Motor neuron (in vitro differentiated cells): ENCODE data around the gene CYP8B1. TPM values are rescaled to one million over a fixed set of nuclear protein-coding genes. Genes with fewer than 3 reads are reported as not detected.

Experiments
- ATAC-seq, 8 experiments: fragments of 200-7000 bp; cut with Tn5 transposase; replicated peaks in 6 of 8; 2 replicates each; pipeline ENCODE4 v1.8.0; 2021; ENCODE audit warnings: mild to moderate bottlenecking in 8 of 8, moderate library complexity in 8 of 8
- H3K27ac ChIP-seq, 2 donors: fragments of 250-450 bp; sonication (Bioruptor Pico); 2 replicates each; pipeline ENCODE4 v1.9.0; 2021; ENCODE audit warnings: antibody characterized with exemption in 2 of 2, mild to moderate bottlenecking in 2 of 2, moderate library complexity in 1 of 2
- H3K4me1 ChIP-seq, 2 donors: fragments of 250-450 bp; sonication (Bioruptor Pico); replicated peaks in 1 of 2; 2 replicates each; pipeline ENCODE4 v1.6.1; 2021; ENCODE audit warnings: antibody characterized with exemption in 2 of 2, mild to moderate bottlenecking in 2 of 2, moderate library complexity in 1 of 2
- H3K4me3 ChIP-seq, 5 donors: fragments of 250-450 bp; sonication (Bioruptor Pico); 2 replicates each; pipeline ENCODE4 v1.9.0; 2021; ENCODE audit warnings: antibody characterized with exemption in 5 of 5, mild to moderate bottlenecking in 5 of 5, moderate library complexity in 4 of 5
- WGBS, 10 experiments: fragments of 450-650 bp; shearing (Covaris generic); methylation state at CpG; one replicate each; pipeline ENCODE4 v1.0.0; 2022; 5-methylcytosine and 5-hydroxymethylcytosine counted together
- in situ Hi-C, 9 experiments: fragments of 400-800 bp; cut with MboI; loops; one replicate each; pipeline ENCODE4 v1.15.0; 2021; ENCODE audit warnings: low sequenced_read_pairs in 9 of 9, low pct_unique_long_range_greater_than_20kb in 2 of 9; ENCODE audit not compliant: unreplicated experiment in 9 of 9
- total RNA-seq, 8 experiments: library from RNA; unstranded; fragments of 300-600 nt; gene quantifications; 2 replicates each; pipeline versions ENCODE4 v1.2.3 to v1.2.4, GENCODE V29; 2022

Gene CYP8B1
- total RNA-seq, 8 experiments from 2014 or later: 0.05 to 0.81 (median 0.14) TPM; not detected in 1

DNA sequence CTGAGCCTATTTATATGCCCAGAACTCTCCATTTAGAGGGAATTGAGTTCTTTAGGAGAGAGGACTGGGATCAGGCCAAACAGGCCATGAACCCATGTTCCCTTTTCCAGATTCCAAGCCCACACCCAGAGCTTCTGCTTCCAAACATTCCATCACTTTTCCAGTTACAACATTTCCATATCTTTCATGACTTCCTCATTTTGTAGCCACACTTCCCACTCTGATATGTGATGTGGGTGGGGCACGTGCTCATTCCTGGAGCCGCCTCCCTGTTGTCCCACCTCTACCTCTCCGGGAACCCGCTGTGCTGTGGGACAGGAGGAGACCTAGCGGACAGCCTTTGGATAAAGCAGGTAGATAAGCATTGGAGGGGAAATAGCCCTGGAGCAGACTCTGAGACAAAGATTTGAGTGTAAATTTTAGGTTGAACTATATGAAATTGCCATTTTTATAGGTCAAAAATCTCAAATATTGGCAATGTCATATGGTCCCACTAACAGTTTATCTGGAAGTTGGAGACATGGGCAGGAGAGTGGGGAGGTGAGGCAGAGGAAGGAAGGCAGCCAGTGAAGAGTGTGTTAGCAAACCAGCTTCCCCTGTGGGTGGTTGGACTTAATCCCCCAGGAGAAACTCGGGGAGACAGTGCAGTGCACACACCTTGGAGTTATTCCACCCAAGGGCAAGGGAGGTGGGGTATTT is 31.8 kb downstream of the CYP8B1 start:
- 13 to 80% (median 63%) methylated on average over 1 to 5 of the region's 6 CpGs; no CpG with 5 or more reads in 5 of the 10 experiments for WGBS, 10 experiments
- Histone ChIP-seq H3K27ac (no peak overlapping the region), H3K4me3 (no peak overlapping the region), H3K4me1 (no peaks in the 10 kb centered on the region)
- ATAC-seq: peak in 3 of 8 experiments; percentile 8 to 12 (median 11)
- in situ Hi-C loops: no loop called here

DNA sequence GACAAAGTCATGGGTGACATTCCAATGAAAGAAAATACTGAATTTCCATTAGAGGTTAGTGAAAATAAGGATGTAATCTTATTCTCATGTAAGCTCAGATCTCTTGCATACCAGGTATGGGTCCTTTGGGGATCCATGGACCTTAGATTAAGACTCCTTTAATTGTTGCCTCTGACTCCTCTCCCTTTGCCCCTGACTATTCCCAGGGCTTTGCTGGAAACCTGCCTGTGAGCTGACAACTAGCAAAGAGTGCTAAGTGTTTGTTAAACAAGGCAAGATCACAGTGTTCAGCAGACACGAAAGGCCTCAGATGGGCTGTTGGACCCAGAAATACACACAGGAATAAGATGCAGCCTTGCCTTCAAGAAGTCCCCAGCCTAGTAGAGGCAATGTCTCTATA is 34.3 kb downstream of the CYP8B1 start:
- in situ Hi-C loops: no loop called here
- Histone ChIP-seq H3K27ac (no peak overlapping the region), H3K4me1 (no peaks in the 10 kb centered on the region), H3K4me3 (no peak overlapping the region)
- no peak for ATAC-seq
- 71 to 100% (median 82%) methylated on average over 1 of the region's 1 CpG; no CpG with 5 or more reads in 4 of the 10 experiments for WGBS, 10 experiments

DNA sequence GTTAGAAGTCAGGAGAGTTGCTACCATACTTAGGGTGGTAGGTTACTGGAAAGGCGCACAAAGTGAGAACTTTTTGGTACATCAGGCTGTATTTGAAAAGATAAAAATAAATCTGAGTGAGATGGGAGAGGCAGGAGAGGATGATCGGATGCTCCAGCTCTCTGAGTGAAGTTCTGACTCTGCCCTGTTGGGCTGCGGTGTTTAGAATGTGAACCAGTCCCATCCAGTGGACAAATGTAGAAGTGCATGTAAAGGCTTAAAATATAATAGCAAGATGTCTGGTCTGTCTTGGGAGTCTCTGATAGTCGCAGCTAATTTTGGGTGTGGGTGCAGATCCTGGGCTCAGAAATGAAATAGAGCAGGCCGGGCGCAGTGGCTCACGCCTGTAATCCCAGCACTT is 36.1 kb downstream of the CYP8B1 start:
- H3K4me1 ChIP-seq: no peaks in the 10 kb centered on the region
- peak; percentile 76 to 99 (median 90) for ATAC-seq
- in situ Hi-C loops: no loop called here
- WGBS, 10 experiments: 0 to 50% (median 17%) methylated on average over 1 to 6 of the region's 7 CpGs; no CpG with 5 or more reads in 3 of the 10 experiments
- H3K27ac ChIP-seq: no peak overlapping the region
- no peak overlapping the region for H3K4me3 ChIP-seq

DNA sequence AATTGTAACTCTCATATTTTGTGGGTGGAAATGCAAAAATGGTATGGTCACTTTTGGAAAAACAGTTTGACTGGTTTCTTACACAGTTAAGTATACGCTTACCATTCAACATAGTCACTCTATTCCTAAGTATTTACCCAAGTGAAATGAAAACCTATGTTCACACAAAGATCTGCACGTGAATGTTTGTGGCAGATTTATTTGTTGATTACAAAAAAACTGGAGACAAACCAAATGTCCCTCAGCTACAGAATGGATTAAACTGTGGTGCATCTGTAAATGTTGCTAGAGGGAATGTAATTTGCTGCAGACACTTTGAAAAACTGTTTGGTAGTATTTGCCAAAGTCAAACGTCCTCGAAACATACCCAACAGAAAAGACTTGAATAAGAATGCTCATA is 37.1 kb downstream of the CYP8B1 start:
- no peak for ATAC-seq
- H3K27ac ChIP-seq: no peak overlapping the region
- no peak overlapping the region for H3K4me3 ChIP-seq
- WGBS, 10 experiments: 32 to 89% (median 64%) methylated on average over 1 to 4 of the region's 4 CpGs; no CpG with 5 or more reads in 1 of the 10 experiments
- in situ Hi-C loops: no loop called here
- no peaks in the 10 kb centered on the region for H3K4me1 ChIP-seq

DNA sequence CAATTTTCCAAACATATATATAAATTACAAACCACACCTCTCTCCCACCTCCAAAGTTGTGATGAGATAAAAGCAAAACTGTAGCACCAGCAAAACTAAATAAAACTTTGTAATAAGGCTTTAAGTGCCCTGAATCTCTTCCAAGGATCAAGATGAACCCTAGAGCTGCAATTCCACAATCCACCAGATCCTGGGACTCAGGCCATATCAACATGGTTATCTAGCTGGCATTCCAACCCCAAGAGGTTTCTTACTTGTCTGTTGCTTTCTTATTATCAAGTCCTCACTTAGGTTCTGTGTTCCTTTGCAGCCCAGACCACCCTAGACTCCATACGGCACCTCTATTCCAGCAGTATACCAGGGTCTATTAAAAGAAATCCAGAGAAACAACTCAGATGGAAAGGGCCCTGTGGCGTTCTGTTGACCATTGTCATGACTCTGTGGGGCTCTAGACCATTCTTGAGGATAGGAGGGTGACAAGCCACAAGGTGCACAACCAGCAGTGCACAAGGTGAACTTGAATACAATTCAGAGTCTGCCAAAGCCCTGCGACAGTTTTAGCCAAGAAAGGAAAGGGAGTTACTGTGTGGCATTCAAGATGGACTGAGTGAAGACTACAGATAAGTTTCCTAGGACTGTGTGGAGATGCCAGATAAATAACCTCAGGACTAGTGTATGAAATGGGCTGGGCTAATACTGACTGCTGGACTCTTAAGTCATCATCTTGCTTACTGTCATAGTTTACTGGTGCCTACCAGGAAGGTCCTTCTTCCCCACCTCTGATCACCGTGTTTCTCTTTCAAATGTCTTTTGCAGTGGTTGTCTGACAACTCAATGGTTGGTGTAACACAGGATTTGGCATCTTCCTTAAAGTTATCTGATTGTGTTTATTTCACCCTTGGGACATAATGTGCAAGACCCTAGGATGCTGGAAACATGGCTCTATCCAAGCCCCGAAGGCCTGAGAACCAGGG is 39.2 kb downstream of the CYP8B1 start:
- Histone ChIP-seq H3K4me3 (no peak overlapping the region), H3K27ac (no peak overlapping the region), H3K4me1 (no peaks in the 10 kb centered on the region)
- 30 to 94% (median 86%) methylated on average over 1 to 5 of the region's 5 CpGs; no CpG with 5 or more reads in 1 of the 10 experiments for whole genome bisulfite sequencing, 10 experiments
- in situ Hi-C loops: no loop called here
- ATAC-seq: no peak

DNA sequence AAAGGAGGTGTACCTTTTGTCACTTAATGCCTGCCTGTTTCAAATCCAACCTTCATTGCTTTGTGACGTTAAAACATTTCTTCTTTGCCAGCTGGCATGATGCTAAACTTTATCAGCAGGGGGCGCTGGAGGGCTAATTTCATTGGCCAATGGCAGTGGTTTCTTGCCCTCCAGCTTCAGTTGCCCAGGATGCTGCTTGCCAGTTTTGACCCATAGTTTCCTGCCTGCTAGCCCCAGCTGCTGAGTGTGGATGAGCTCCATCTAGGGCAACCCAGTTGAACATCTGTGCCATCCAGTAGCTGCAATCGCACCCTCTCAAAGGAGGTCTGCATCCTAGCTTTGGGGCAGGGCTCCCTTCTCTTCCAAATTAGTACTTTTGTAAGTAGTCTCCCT is 44.4 kb downstream of the CYP8B1 start:
- ATAC-seq: peak in 4 of 8 experiments; percentile 44 to 73 (median 64)
- Histone ChIP-seq H3K4me1 (no peaks in the 10 kb centered on the region), H3K27ac (no peak overlapping the region), H3K4me3 (no peak overlapping the region)
- WGBS, 10 experiments: 0 to 58% (median 8%) methylated on average over 2 to 3 of the region's 3 CpGs; no CpG with 5 or more reads in 3 of the 10 experiments
- in situ Hi-C loops: no loop called here

DNA sequence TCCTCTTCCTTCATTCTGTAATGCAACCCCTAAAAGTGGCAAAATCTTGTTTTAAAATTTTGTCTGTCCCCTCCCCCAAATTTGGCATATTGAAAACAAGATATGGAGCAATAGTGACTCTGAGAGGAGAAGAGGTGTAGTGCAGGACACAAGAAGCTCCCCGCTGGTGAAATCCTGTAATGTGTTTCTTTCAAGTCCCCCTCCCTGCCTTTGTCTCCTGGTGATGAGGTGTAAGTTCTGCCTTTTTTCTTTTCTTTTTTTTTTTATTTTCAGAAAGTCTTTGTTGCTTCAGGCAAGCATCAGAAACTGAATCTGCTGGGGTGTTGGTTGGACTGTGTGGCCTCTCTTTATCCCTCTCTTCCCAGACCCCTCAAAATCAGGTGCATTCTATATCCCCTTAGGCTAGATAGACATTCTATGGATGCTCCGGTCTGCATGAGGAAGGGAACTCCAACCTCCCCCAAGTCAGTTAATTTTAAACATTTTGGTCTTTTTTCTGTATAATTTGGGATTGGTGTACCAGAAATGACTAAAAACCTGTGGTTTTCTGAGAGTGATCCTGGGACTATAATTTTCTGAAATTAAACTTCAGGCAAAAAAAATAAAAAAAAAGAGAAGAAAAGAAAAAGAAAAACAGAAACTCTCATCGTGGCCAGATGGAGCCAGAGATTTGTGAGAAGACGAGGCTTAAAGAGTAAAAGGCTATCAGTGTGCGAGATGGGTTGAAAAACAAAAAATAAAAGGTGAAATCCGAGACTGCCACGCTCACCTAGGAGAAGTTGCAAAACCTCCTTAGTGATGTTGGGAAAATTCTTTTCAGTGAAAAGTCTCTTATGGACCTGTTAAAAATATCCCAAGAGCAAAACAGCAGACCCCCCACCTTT is 45.0 kb downstream of the CYP8B1 start:
- H3K4me3 ChIP-seq: no peak overlapping the region
- H3K4me1 ChIP-seq: no peaks in the 10 kb centered on the region
- H3K27ac ChIP-seq: no peak overlapping the region
- in situ Hi-C loops: no loop called here
- ATAC-seq: peak in 4 of 8 experiments; percentile 22 to 60 (median 50)
- WGBS, 10 experiments: 30 to 87% (median 50%) methylated on average over 3 to 7 of the region's 7 CpGs

DNA sequence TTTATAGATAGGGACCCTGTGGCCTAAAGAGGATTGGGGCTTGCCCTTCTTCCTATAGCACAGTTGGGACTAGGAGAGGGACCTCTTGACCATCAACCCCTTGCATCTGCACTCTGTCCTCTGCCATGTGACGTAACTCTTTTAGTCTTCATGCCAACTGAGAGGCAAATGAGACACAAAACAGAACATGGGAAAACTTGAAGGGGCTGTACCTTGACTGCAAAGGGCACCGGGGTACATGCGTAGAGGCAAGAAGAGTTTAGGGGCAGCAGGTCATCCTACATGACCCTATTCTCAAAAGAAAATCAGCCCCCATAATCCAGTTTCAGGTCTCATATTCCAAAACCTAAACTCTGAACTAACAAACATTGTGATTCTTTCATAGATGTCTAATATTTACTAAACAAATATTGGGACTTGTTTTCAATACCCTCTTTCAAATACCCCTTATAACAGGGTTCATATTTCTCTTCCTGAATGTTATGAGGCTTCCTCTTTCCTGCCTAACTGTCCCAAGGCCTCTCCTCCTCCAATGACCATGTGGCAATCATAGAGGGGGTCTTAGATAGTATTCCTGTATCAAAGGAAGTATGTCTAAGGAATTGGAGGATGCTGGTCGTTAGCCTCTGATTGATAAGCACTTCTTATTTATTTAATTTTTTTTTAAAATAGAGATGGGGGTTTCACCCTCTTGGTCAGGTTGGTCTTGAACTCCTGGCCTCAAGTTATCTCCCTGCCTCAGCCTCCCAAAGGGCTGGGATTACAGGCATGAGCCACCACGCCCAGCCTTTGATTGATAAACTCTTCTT is 45.8 kb downstream of the CYP8B1 start:
- no peak overlapping the region for H3K4me3 ChIP-seq
- H3K4me1 ChIP-seq: no peaks in the 10 kb centered on the region
- no peak overlapping the region for H3K27ac ChIP-seq
- ATAC-seq: no peak
- in situ Hi-C loops: no loop called here
- 14 to 100% (median 61%) methylated on average over 1 to 5 of the region's 5 CpGs; no CpG with 5 or more reads in 2 of the 10 experiments for WGBS, 10 experiments

DNA sequence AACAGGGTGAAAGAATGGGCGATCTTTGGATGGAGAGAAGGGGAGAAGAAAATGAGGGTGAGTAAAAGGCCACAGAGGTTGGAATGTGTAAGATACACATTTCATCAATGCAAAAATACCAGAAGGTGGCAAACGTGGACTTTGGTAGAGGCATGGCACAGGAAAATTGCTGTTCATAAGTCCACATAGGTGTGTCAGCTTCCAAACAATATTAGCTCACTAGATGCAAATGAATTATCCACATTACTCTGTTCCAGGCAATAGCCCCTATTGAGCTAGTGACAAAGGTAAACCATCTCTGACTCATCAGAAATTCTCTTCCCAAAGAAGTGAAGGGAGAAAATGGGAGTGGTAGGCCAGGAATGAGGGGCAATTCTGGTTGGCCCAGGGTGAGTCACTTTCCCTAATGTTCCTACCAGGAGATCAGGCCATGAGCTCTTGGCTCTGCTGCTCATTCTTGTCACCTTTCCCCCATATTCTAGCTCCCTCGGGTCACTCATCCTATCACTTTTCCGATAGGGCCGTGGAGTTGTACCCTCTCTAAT is 46.5 kb downstream of the CYP8B1 start:
- no peak overlapping the region for H3K27ac ChIP-seq
- WGBS, 10 experiments: 33 to 97% (median 81%) methylated on average over 1 to 5 of the region's 5 CpGs
- in situ Hi-C loops: no loop called here
- ATAC-seq: no peak
- H3K4me1 ChIP-seq: no peaks in the 10 kb centered on the region
- H3K4me3 ChIP-seq: no peak overlapping the region

DNA sequence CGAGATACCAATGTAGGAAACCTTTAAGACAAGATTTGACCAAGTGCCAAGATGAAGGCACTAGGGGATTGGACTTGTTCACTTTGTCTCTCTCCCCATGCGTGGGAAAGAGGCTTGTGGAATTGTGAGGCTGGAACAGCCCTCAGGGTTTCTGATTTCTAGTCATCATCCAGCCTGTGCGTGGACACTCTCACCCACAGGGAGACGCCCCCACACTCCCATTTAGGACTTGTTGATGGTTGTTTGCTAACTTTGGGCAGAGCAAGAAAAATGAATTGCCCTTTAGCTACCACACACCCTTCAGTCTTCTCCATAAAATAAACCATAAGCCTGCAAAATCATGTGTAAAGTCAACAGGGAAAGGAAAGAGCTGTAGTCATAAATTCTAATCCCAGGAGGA is 48.0 kb downstream of the CYP8B1 start:
- H3K4me1 ChIP-seq: peaks cover 0 to 11% of the 10 kb centered on the region in 2 donors
- in situ Hi-C loops: no loop called here
- no peak overlapping the region for H3K4me3 ChIP-seq
- WGBS, 10 experiments: 7 to 100% (median 67%) methylated on average over 1 to 3 of the region's 4 CpGs; no CpG with 5 or more reads in 5 of the 10 experiments
- peak in 3 of 8 experiments; percentile 21 to 77 (median 39) for ATAC-seq
- H3K27ac ChIP-seq: no peak overlapping the region

DNA sequence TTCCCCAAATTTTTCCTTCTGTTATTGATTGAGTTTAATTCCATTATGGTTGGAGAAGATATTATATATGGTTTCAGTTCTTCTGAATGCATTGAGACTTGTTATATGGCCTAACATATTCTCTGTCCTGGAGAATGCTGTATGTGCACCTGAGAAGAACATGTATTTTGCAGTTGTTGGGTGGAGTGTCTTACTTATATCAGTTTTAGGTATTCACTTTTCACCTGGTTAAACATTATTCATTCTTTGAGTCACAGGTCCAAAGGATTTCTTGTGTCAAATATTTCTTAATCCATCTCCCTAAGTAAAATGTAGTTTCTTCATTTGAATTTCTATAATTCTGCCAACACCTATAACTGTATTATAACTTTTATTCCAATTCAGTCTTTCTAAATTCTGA is 48.7 kb downstream of the CYP8B1 start:
- Histone ChIP-seq H3K27ac (no peak overlapping the region), H3K4me1 (peaks cover 0 to 11% of the 10 kb centered on the region in 2 donors), H3K4me3 (no peak overlapping the region)
- no peak for ATAC-seq
- in situ Hi-C loops: no loop called here

DNA sequence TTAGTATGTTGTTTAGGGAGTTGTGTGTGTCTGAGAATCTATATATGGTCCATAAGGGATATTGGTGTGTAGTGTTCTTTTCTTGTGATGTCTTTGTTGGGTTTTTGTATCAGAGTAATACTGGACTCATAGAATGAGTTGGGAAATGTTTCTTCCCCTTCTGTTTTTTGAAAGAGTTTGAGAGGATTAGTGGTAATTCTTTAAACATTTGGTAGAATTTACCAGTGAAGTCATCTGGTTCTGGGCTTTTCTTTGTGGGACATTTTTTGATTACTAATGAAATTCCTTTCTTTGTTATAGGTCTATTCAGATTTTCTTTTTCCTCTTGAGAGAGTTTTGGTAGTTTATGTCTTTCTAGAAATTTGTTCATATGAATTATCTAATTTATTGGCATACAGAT is 49.5 kb downstream of the CYP8B1 start:
- ATAC-seq: no peak
- no peak overlapping the region for H3K27ac ChIP-seq
- H3K4me3 ChIP-seq: no peak overlapping the region
- H3K4me1 ChIP-seq: peaks cover 0 to 11% of the 10 kb centered on the region in 2 donors
- in situ Hi-C loops: no loop called here
